ENCODE data around the gene PCSK1N.

The PCSK1N gene

GRCh38 chrX:48831136-48831908 lies 4.1 kb downstream of the PCSK1N start:
- Histone ChIP-seq H3K9me2 (replicated peaks; ENCODE audit: low read depth, low read length) (no peaks in the 10 kb centered on the region), H3K4me1 (ENCODE audit: insufficient read depth, low read length, poor library complexity, severe bottlenecking) (no peaks in the 10 kb centered on the region), H3F3A (ENCODE audit: low read depth) (no peaks in the 10 kb centered on the region), H3K27me3 (ENCODE audit: insufficient read depth, low read length, poor library complexity, severe bottlenecking) (no peaks in the 10 kb centered on the region), H4K20me1 (ENCODE audit: insufficient read depth, low read length, poor library complexity, severe bottlenecking) (no peaks in the 10 kb centered on the region), H3K9me3 (ENCODE audit: insufficient read depth, low read depth, low read length) (no peaks in the 10 kb centered on the region), H3K4me2 (ENCODE audit: low read depth, low read length, poor library complexity, severe bottlenecking) (no peak overlapping the region), H3K4me3 (ENCODE audit: low read length, poor library complexity, severe bottlenecking) (no peak overlapping the region), H3K36me3 (ENCODE audit: insufficient read depth, low read length) (no peaks in the 10 kb centered on the region), H3K79me2 (ENCODE audit: insufficient read depth, low read length) (no peaks in the 10 kb centered on the region), H2AFZ (ENCODE audit: low read length) (no peak overlapping the region), H3K9ac (ENCODE audit: low read depth, low read length, poor library complexity, severe bottlenecking) (no peak overlapping the region)
- TF ChIP-seq EZH2phosphoT487 (IDR thresholded peaks at IDR 0.05; ENCODE audit: borderline replicate concordance) = no peak
- TF ChIP-seq, protein P1, sequence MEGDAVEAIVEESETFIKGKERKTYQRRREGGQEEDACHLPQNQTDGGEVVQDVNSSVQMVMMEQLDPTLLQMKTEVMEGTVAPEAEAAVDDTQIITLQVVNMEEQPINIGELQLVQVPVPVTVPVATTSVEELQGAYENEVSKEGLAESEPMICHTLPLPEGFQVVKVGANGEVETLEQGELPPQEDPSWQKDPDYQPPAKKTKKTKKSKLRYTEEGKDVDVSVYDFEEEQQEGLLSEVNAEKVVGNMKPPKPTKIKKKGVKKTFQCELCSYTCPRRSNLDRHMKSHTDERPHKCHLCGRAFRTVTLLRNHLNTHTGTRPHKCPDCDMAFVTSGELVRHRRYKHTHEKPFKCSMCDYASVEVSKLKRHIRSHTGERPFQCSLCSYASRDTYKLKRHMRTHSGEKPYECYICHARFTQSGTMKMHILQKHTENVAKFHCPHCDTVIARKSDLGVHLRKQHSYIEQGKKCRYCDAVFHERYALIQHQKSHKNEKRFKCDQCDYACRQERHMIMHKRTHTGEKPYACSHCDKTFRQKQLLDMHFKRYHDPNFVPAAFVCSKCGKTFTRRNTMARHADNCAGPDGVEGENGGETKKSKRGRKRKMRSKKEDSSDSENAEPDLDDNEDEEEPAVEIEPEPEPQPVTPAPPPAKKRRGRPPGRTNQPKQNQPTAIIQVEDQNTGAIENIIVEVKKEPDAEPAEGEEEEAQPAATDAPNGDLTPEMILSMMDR (conservative IDR thresholded peaks at IDR 0.05; ENCODE audit: low read length) = no peak

DNA sequence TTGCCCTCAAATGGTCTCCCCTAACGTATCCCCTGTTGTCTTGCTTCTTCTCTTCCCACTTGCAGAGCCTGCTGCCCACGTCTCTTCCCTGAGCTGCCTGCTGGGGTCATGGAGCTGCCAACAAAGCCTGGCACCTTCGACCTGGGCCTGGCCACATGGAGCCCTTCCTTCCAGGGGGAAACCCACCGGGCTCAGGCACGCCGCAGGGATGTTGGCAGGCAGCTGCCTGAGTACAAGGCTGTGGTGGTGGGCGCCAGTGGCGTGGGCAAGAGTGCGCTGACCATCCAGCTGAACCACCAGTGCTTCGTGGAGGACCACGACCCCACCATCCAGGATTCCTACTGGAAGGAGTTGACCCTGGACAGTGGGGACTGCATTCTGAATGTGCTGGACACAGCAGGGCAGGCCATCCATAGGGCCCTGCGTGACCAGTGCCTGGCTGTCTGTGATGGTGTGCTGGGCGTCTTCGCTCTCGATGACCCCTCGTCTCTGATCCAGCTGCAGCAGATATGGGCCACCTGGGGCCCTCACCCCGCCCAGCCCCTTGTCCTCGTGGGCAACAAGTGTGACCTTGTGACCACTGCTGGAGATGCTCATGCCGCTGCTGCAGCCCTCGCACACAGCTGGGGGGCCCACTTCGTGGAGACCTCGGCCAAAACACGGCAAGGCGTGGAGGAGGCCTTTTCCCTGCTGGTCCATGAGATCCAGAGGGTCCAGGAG lies 6.2 kb downstream of the PCSK1N start:
- H3K4me1 ChIP-seq (ENCODE audit: insufficient read depth, low read length, poor library complexity, severe bottlenecking) = no peaks in the 10 kb centered on the region
- no peak overlapping the region for H3K4me2 ChIP-seq (ENCODE audit: low read depth, low read length, poor library complexity, severe bottlenecking)
- TF ChIP-seq, protein P1 (conservative IDR thresholded peaks at IDR 0.05; ENCODE audit: low read length) = no peak
- TF ChIP-seq EZH2phosphoT487 (IDR thresholded peaks at IDR 0.05; ENCODE audit: borderline replicate concordance) = no peak
- H3K27me3 ChIP-seq (ENCODE audit: insufficient read depth, low read length, poor library complexity, severe bottlenecking) = no peaks in the 10 kb centered on the region
- no peaks in the 10 kb centered on the region for H3K79me2 ChIP-seq (ENCODE audit: insufficient read depth, low read length)
- H3K36me3 ChIP-seq (ENCODE audit: insufficient read depth, low read length) = no peaks in the 10 kb centered on the region
- H3F3A ChIP-seq (ENCODE audit: low read depth) = no peaks in the 10 kb centered on the region
- H3K9me3 ChIP-seq (ENCODE audit: insufficient read depth, low read depth, low read length) = no peaks in the 10 kb centered on the region
- H4K20me1 ChIP-seq (ENCODE audit: insufficient read depth, low read length, poor library complexity, severe bottlenecking) = no peaks in the 10 kb centered on the region
- no peak overlapping the region for H3K4me3 ChIP-seq (ENCODE audit: low read length, poor library complexity, severe bottlenecking)
- H3K9ac ChIP-seq (ENCODE audit: low read depth, low read length, poor library complexity, severe bottlenecking) = no peak overlapping the region
- H2AFZ ChIP-seq (ENCODE audit: low read length) = no peak overlapping the region
- no peaks in the 10 kb centered on the region for H3K9me2 ChIP-seq (replicated peaks; ENCODE audit: low read depth, low read length)

DNA sequence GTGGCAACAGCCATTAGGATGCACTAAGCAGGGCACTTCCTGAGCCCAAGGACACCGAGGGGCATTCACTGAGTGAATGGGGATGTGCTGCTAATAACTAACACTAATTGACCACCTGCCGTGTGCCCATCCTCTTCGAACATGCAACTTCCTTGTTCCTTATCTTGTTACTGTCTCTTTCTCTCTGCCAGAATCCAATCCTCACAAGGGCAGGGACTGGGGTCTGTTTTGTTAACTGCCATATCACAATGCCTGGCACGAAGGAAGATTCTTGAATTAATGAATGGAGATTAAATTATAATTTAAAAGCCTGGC lies 7.8 kb downstream of the PCSK1N start:
- no peaks in the 10 kb centered on the region for H3K9me2 ChIP-seq (replicated peaks; ENCODE audit: low read depth, low read length)
- peaks cover 3% of the 10 kb centered on the region; the same call in 1 of the 2 replicates for H3K36me3 ChIP-seq (ENCODE audit: insufficient read depth, low read length)
- no peaks in the 10 kb centered on the region for H3K79me2 ChIP-seq (ENCODE audit: insufficient read depth, low read length)
- no peak overlapping the region for H3K4me2 ChIP-seq (ENCODE audit: low read depth, low read length, poor library complexity, severe bottlenecking)
- TF ChIP-seq, protein P1 (conservative IDR thresholded peaks at IDR 0.05; ENCODE audit: low read length) = no peak
- H3K9me3 ChIP-seq (ENCODE audit: insufficient read depth, low read depth, low read length) = no peaks in the 10 kb centered on the region
- H4K20me1 ChIP-seq (ENCODE audit: insufficient read depth, low read length, poor library complexity, severe bottlenecking) = no peaks in the 10 kb centered on the region
- H3K9ac ChIP-seq (ENCODE audit: low read depth, low read length, poor library complexity, severe bottlenecking) = no peak overlapping the region
- H3K27me3 ChIP-seq (ENCODE audit: insufficient read depth, low read length, poor library complexity, severe bottlenecking) = no peaks in the 10 kb centered on the region
- H3F3A ChIP-seq (ENCODE audit: low read depth) = no peaks in the 10 kb centered on the region
- H2AFZ ChIP-seq (ENCODE audit: low read length) = no peak overlapping the region
- no peak overlapping the region for H3K4me3 ChIP-seq (ENCODE audit: low read length, poor library complexity, severe bottlenecking)
- no peaks in the 10 kb centered on the region for H3K4me1 ChIP-seq (ENCODE audit: insufficient read depth, low read length, poor library complexity, severe bottlenecking)

All from Loucy (cell line).